Measurements from ENCODE around the gene SETBP1.

Gene SETBP1

GRCh38 chr18:45068400-45069094 lies 387.9 kb downstream of the SETBP1 start:
- DNase-seq (ENCODE audit: low spot score), result no peak

GRCh38 chr18:45069546-45069945 lies 388.9 kb downstream of the SETBP1 start:
- DNase-seq (ENCODE audit: low spot score), result no peak

GRCh38 chr18:45071956-45072355 lies 391.3 kb downstream of the SETBP1 start:
- DNase-seq (ENCODE audit: low spot score), result no peak

- no peak for DNase-seq (ENCODE audit: low spot score)
These were observed 392.9 kb downstream of the SETBP1 start for GRCh38 chr18:45073556-45073955.

- DNase-seq (ENCODE audit: low spot score), result no peak
These were observed 401.0 kb downstream of the SETBP1 start for GRCh38 chr18:45081566-45082181.

GRCh38 chr18:45083226-45083855 lies 402.7 kb downstream of the SETBP1 start:
- DNase-seq (ENCODE audit: low spot score), result no peak

GRCh38 chr18:45084206-45084605 lies 403.5 kb downstream of the SETBP1 start:
- no peak for DNase-seq (ENCODE audit: low spot score)

- no peak for DNase-seq (ENCODE audit: low spot score)
These were observed 405.4 kb downstream of the SETBP1 start for GRCh38 chr18:45085916-45086624.

- DNase-seq (ENCODE audit: low spot score), result no peak
These were observed 406.1 kb downstream of the SETBP1 start for GRCh38 chr18:45086777-45087176.

GRCh38 chr18:45090526-45091140 lies 409.9 kb downstream of the SETBP1 start:
- no peak for DNase-seq (ENCODE audit: low spot score)

- no peak for DNase-seq (ENCODE audit: low spot score)
These were observed 419.8 kb downstream of the SETBP1 start for GRCh38 chr18:45100321-45101105.

- DNase-seq (ENCODE audit: low spot score), result no peak
These were observed 421.4 kb downstream of the SETBP1 start for GRCh38 chr18:45102126-45102525.

GRCh38 chr18:45102863-45103262 lies 422.2 kb downstream of the SETBP1 start:
- peak; percentile 30 for DNase-seq (ENCODE audit: low spot score)

GRCh38 chr18:45103319-45104048 lies 422.8 kb downstream of the SETBP1 start:
- DNase-seq (ENCODE audit: low spot score), result peak; percentile 36

GRCh38 chr18:45104049-45104395 lies 423.3 kb downstream of the SETBP1 start:
- DNase-seq (ENCODE audit: low spot score), result no peak

- DNase-seq (ENCODE audit: low spot score), result peak; percentile 19
These were observed 425.7 kb downstream of the SETBP1 start for GRCh38 chr18:45106331-45106774.

- no peak for DNase-seq (ENCODE audit: low spot score)
These were observed 426.7 kb downstream of the SETBP1 start for GRCh38 chr18:45107425-45107824.

- DNase-seq (ENCODE audit: low spot score), result no peak
These were observed 428.1 kb downstream of the SETBP1 start for GRCh38 chr18:45108754-45109153.

- DNase-seq (ENCODE audit: low spot score), result no peak
These were observed 428.6 kb downstream of the SETBP1 start for GRCh38 chr18:45109271-45109670.

- DNase-seq (ENCODE audit: low spot score), result no peak
These were observed 429.0 kb downstream of the SETBP1 start for GRCh38 chr18:45109706-45110105.

Measured in pons (tissue), 1 donor.